Thymus (tissue), 11 donors: Measurements from ENCODE around the gene SSH3. TPM values are rescaled to one million over a fixed set of nuclear protein-coding genes. Genes with fewer than 3 reads are reported as not detected.

Source experiments
- DNase-seq, 9 donors: peaks; one replicate each; pipeline ENCODE4 v3.0.0-alpha.2; 2013; ENCODE audit warnings: low spot score in 9 of 9, low read depth in 6 of 9, missing footprints in 1 of 9
- H3K27ac ChIP-seq, 2 donors: one replicate each; pipeline ENCODE4 v1.5.1; 2013; ENCODE audit warnings: control low read depth in 1 of 2, low read depth in 1 of 2, low read length in 1 of 2, mild to moderate bottlenecking in 1 of 2, moderate library complexity in 1 of 2
- H3K27me3 ChIP-seq, 2 donors: one replicate each; pipeline ENCODE4 v1.5.1; 2013; ENCODE audit warnings: low read length in 1 of 2; ENCODE audit not compliant: control insufficient read depth in 2 of 2, insufficient read depth in 1 of 2
- H3K36me3 ChIP-seq, 2 donors: one replicate each; pipeline ENCODE4 v1.5.1; 2013; ENCODE audit warnings: low read length in 1 of 2, mild to moderate bottlenecking in 1 of 2, moderate library complexity in 1 of 2; ENCODE audit not compliant: control insufficient read depth in 2 of 2, insufficient read depth in 2 of 2
- H3K4me1 ChIP-seq, 2 donors: one replicate each; pipeline ENCODE4 v1.5.1; 2013; ENCODE audit warnings: low read length in 2 of 2; ENCODE audit not compliant: control insufficient read depth in 2 of 2, insufficient read depth in 2 of 2
- H3K4me3 ChIP-seq, 2 donors: one replicate each; pipeline ENCODE4 v1.5.1; 2013; ENCODE audit warnings: low read length in 2 of 2, control low read depth in 1 of 2, mild to moderate bottlenecking in 1 of 2
- H3K9me3 ChIP-seq, 2 donors: one replicate each; pipeline ENCODE4 v1.5.1; 2013; ENCODE audit warnings: low read length in 1 of 2, mild to moderate bottlenecking in 1 of 2; ENCODE audit not compliant: control insufficient read depth in 2 of 2, insufficient read depth in 1 of 2
- WGBS: extraction: QIAGEN DNeasy Blood & Tissue Kit; methylation state at CpG from one replicate; pipeline ENCODE4 v1.1.7; 2013; 5-methylcytosine and 5-hydroxymethylcytosine counted together
- polyA plus RNA-seq: library from polyadenylated mRNA; stranded (reverse); fragments of 200-250 nt; gene quantifications from one replicate; pipeline ENCODE4 v1.2.3, GENCODE V29; 2013
- total RNA-seq: library from RNA; stranded (reverse); fragments of 120-200 nt; gene quantifications from one replicate; pipeline ENCODE4 v1.2.4, GENCODE V29; 2013
- donor health status: healthy.

SSH3 gene
- total and polyA plus RNA-seq, 2 donors = 1.8 to 11.8 TPM

GRCh38 chr11:67278135-67278938 is 25.0 kb upstream of the SSH3 start:
- peaks cover 0 to 5% of the 10 kb centered on the region in 2 donors for H3K9me3 ChIP-seq
- H3K4me3 ChIP-seq = peak overlapping the region; percentile 55 to 67
- H3K4me1 ChIP-seq = peaks cover 56 to 72% of the 10 kb centered on the region in 2 donors
- no peaks in the 10 kb centered on the region for H3K27me3 ChIP-seq
- peak overlapping the region; percentile 95 to 99 for H3K27ac ChIP-seq
- H3K36me3 ChIP-seq = peaks cover 60 to 95% of the 10 kb centered on the region in 2 donors
- DNase-seq = peak in 1 of 9 donors; percentile 71
- WGBS = 37% methylated on average over 14 of the region's 14 CpGs

- Histone ChIP-seq H3K27me3 (no peaks in the 10 kb centered on the region), H3K9me3 (peaks cover 0 to 5% of the 10 kb centered on the region in 2 donors), H3K36me3 (peaks cover 67 to 97% of the 10 kb centered on the region in 2 donors), H3K27ac (peak overlapping the region; percentile 95 to 99), H3K4me1 (peaks cover 48 to 70% of the 10 kb centered on the region in 2 donors), H3K4me3 (peak overlapping the region; percentile 55 to 67)
- WGBS = 80% methylated on average over 14 of the region's 14 CpGs
- DNase-seq = no peak
These were observed 24.3 kb upstream of the SSH3 start for GRCh38 chr11:67278939-67279588.

GRCh38 chr11:67279589-67280340 is 23.6 kb upstream of the SSH3 start:
- Histone ChIP-seq H3K9me3 (peaks cover 0 to 5% of the 10 kb centered on the region in 2 donors), H3K4me1 (peaks cover 44 to 65% of the 10 kb centered on the region in 2 donors), H3K4me3 (no peak overlapping the region), H3K27me3 (no peaks in the 10 kb centered on the region), H3K27ac (peak overlapping the region; percentile 77 to 99), H3K36me3 (peaks cover 69 to 97% of the 10 kb centered on the region in 2 donors)
- 93% methylated on average over 17 of the region's 17 CpGs for WGBS
- DNase-seq = no peak

DNA sequence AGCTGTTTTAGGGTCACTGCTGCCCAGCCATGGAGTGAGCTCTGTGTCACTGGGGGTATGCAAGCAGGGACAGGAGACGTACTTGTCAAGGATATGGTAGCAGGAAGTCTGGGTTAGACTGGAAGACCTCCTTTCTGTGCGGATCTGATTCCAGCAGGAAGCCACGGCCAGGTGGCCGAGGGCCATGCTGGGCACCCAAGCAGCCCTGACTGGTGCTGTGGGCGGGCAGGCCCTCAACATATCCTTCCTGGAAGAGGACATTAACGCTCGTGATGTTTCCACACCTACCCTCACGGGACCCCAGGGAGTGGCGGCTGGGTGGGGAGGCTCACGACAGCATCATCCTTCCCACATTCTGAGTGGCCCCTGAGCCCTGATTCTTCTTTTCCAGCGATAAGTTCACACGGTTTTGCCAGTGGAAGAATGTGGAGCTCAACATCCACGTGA is 23.0 kb upstream of the SSH3 start:
- Histone ChIP-seq H3K36me3 (peaks cover 70 to 97% of the 10 kb centered on the region in 2 donors), H3K27me3 (no peaks in the 10 kb centered on the region), H3K4me3 (no peak overlapping the region), H3K9me3 (peaks cover 0 to 5% of the 10 kb centered on the region in 2 donors), H3K4me1 (peaks cover 38 to 62% of the 10 kb centered on the region in 2 donors), H3K27ac (peak overlapping the region in 1 of 2 donors; percentile 7)
- WGBS = 90% methylated on average over 13 of the region's 13 CpGs
- DNase-seq = no peak

DNA sequence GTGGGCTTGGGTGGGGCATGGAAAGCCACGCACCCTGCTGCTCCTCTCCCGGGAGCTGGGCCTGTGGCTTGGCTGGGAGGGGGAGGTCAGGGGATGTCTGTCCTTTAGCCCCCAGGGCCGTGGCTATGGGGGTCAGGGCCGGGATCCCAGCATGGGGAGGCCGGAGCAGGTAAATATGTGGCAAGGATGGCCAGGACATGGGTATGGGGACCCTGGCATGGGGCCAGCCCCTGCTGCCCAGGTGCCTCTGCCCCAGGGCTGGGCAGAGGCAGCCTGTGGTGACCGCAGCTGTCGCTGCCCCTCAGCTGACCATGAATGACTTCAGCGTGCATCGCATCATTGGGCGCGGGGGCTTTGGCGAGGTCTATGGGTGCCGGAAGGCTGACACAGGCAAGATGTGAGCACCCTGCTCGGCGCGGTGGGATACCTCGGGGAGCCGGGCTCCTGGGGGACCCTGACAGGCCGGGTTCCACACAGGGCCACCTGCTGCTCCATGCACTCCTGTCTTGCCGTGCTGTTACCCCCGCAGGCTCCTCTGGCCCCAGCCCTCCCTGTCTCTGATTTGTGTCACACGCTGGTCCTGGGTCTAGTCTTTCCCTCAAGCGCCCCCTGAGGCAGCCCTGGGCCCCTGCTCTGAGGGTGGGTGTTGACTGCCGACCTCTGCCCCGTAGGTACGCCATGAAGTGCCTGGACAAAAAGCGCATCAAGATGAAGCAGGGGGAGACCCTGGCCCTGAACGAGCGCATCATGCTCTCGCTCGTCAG is 22.4 kb upstream of the SSH3 start:
- WGBS = 98% methylated on average over 31 of the region's 31 CpGs
- Histone ChIP-seq H3K4me3 (no peak overlapping the region), H3K4me1 (peaks cover 32 to 61% of the 10 kb centered on the region in 2 donors), H3K9me3 (peaks cover 0 to 5% of the 10 kb centered on the region in 2 donors), H3K27me3 (no peaks in the 10 kb centered on the region), H3K27ac (no peak overlapping the region), H3K36me3 (peaks cover 72 to 97% of the 10 kb centered on the region in 2 donors)
- no peak for DNase-seq

- DNase-seq = no peak
- Histone ChIP-seq H3K27ac (no peak overlapping the region), H3K9me3 (peaks cover 0 to 5% of the 10 kb centered on the region in 2 donors), H3K4me3 (no peak overlapping the region), H3K36me3 (peaks cover 77 to 98% of the 10 kb centered on the region in 2 donors), H3K27me3 (no peaks in the 10 kb centered on the region), H3K4me1 (peaks cover 30 to 61% of the 10 kb centered on the region in 2 donors)
- 98% methylated on average over 27 of the region's 27 CpGs for WGBS
These were observed 21.7 kb upstream of the SSH3 start for GRCh38 chr11:67281552-67282150.

DNA sequence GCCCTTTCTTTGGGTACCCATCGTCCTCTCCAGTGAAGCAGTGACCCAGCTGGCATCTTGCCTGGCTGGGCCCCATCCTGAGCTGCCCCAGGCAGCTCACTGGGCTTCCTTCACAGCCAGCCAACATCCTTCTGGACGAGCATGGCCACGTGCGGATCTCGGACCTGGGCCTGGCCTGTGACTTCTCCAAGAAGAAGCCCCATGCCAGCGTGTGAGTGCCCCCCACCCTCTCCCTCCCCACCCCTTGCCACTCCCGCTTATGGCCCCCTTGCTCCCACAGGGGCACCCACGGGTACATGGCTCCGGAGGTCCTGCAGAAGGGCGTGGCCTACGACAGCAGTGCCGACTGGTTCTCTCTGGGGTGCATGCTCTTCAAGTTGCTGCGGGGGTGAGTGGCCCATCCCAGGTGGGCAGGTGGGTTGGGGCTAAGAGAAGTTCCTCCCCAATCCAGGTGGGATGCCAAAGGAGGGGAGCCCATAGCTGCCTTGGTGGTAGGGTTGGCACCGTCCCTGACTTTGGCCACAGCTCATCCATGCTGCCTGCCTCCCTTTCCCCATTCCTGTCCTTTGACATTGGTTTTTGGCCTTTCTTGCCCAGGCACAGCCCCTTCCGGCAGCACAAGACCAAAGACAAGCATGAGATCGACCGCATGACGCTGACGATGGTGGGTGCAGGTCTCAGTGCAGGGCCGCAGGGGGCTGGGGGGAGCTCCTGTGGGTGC is 21.0 kb upstream of the SSH3 start:
- peaks cover 30 to 61% of the 10 kb centered on the region in 2 donors for H3K4me1 ChIP-seq
- 98% methylated on average over 20 of the region's 20 CpGs for WGBS
- H3K9me3 ChIP-seq = peaks cover 0 to 11% of the 10 kb centered on the region in 2 donors
- H3K36me3 ChIP-seq = peaks cover 79 to 98% of the 10 kb centered on the region in 2 donors
- no peak for DNase-seq
- H3K27me3 ChIP-seq = no peaks in the 10 kb centered on the region
- no peak overlapping the region for H3K27ac ChIP-seq
- no peak overlapping the region for H3K4me3 ChIP-seq
